MM.1S (cell line): ENCODE results near the gene OR8B2.
"Not testable (repeated sequence)": the region's sequence is repeated elsewhere in the genome, so short reads cannot be mapped to it uniquely, and the experiment has no call there.

Source experiments
- EZH2 ChIP-seq: fragments of 300-600 bp; sonication (generic); optimal IDR thresholded peaks from 2 replicates; pipeline ENCODE3; 2017; ENCODE audit warnings: low read depth, mild to moderate bottlenecking, antibody characterized with exemption, low read length, mixed read lengths
- EZH2phosphoT487 ChIP-seq: fragments of 300-600 bp; sonication (generic); IDR thresholded peaks from 2 replicates; pipeline ENCODE4 v1.6.1; 2018; ENCODE audit warnings: antibody characterized with exemption, low read length
- TF ChIP-seq, protein P1 (sequence below): fragments of 300-600 bp; sonication (generic); IDR thresholded peaks from 2 replicates; pipeline ENCODE4 v1.5.1; 2016; ENCODE audit warnings: antibody characterized with exemption, low read length, mixed read lengths

DNA sequence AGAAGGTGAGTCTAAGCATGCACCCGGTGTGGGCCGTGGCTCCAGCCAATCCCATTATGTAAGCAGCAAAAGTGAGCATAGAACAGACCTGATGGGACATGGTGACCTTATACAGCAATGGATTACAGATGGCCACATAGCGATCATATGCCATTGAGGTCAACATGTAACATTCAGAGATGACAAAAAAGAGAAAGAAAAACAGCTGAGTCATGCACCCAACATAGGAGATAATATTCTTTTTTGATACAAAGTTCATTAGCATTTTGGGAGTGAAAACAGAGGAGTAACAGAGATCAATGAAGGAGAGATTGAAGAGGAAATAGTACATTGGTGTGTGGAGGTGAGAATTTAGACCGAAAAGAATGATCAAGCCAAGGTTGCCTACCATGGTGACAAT lies 12.5 kb upstream of the OR8B2 start:
- TF ChIP-seq, protein P1, sequence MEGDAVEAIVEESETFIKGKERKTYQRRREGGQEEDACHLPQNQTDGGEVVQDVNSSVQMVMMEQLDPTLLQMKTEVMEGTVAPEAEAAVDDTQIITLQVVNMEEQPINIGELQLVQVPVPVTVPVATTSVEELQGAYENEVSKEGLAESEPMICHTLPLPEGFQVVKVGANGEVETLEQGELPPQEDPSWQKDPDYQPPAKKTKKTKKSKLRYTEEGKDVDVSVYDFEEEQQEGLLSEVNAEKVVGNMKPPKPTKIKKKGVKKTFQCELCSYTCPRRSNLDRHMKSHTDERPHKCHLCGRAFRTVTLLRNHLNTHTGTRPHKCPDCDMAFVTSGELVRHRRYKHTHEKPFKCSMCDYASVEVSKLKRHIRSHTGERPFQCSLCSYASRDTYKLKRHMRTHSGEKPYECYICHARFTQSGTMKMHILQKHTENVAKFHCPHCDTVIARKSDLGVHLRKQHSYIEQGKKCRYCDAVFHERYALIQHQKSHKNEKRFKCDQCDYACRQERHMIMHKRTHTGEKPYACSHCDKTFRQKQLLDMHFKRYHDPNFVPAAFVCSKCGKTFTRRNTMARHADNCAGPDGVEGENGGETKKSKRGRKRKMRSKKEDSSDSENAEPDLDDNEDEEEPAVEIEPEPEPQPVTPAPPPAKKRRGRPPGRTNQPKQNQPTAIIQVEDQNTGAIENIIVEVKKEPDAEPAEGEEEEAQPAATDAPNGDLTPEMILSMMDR = not testable (repeated sequence)
- not testable (repeated sequence) for TF ChIP-seq EZH2, EZH2phosphoT487
